Transverse colon (tissue), 4 donors: Measurements from ENCODE around the gene PNMA6E. TPM values are rescaled to one million over a fixed set of nuclear protein-coding genes. Genes with fewer than 3 reads are reported as not detected.

Experiments
- DNase-seq: peaks from one replicate; pipeline ENCODE4 v3.0.0-alpha.2; 2019
- H3K27ac ChIP-seq, 4 donors: fragments of 200-600 bp; sonication (generic); 2 replicates each; pipeline ENCODE4 v1.5.1; 2016 to 2018; ENCODE audit warnings: inconsistent platforms in 4 of 4
- H3K27me3 ChIP-seq: fragments of 200-600 bp; sonication (generic); 2 replicates; pipeline ENCODE4 v1.5.1; 2017; ENCODE audit warnings: inconsistent platforms
- H3K36me3 ChIP-seq, 4 donors: fragments of 200-600 bp; sonication (generic); 2 replicates each; pipeline ENCODE4 v1.5.1; 2017 to 2019; ENCODE audit warnings: inconsistent platforms in 4 of 4
- H3K4me1 ChIP-seq, 4 donors: fragments of 200-600 bp; sonication (generic); 2 replicates each; pipeline ENCODE4 v1.5.1; 2017 to 2020; ENCODE audit warnings: inconsistent platforms in 4 of 4
- H3K4me3 ChIP-seq, 4 donors: fragments of 200-600 bp; sonication (generic); 1 replicate in 1 of 4; 2 replicates in 3 of 4; pipeline versions ENCODE4 v1.5.1 to v1.6.1; 2017 to 2019; ENCODE audit warnings: inconsistent platforms in 4 of 4
- H3K9me3 ChIP-seq, 2 donors: fragments of 200-600 bp; sonication (generic); 2 replicates each; pipeline ENCODE4 v1.5.1; 2017 to 2019; ENCODE audit warnings: inconsistent platforms in 2 of 2
- CTCF ChIP-seq, 5 experiments: fragments of 200-600 bp in 3 of 5; fragments of 450-650 bp in 2 of 5; sonication (generic) in 3 of 5; IDR thresholded peaks; 1 replicate in 2 of 5; 2 replicates in 3 of 5; pipeline ENCODE4 v1.5.1; 2016 to 2017; ENCODE audit warnings: antibody characterized with exemption in 5 of 5, inconsistent platforms in 3 of 5, mild to moderate bottlenecking in 2 of 5, moderate library complexity in 1 of 5
- EP300 ChIP-seq: sonication (generic); formaldehyde crosslinking; IDR thresholded peaks from one replicate; pipeline ENCODE4 v1.6.1; 2017; ENCODE audit warnings: antibody characterized with exemption, low read depth
- POLR2A ChIP-seq: fragments of 450-650 bp; IDR thresholded peaks from one replicate; pipeline ENCODE4 v1.6.1; 2016; ENCODE audit warnings: antibody characterized with exemption, mild to moderate bottlenecking, moderate library complexity
- POLR2AphosphoS5 ChIP-seq, 3 donors: sonication (generic); formaldehyde crosslinking; IDR thresholded peaks; one replicate each; pipeline ENCODE4 v1.6.1; 2016; ENCODE audit warnings: antibody characterized with exemption in 3 of 3
- WGBS, 2 donors: methylation state at CpG; one replicate each; pipeline ENCODE4 v1.1.5; 2018; ENCODE audit warnings: low coverage in 1 of 2; 5-methylcytosine and 5-hydroxymethylcytosine counted together
- in situ Hi-C, 4 donors: fragments of 200-750 bp; cut with MboI; loops; one replicate each; pipeline versions ENCODE4 v1.15.0 to v1.15.1; 2017; ENCODE audit warnings: low sequenced_read_pairs in 3 of 4, low pct_ligation_motif_present in 1 of 4, low pct_unique_long_range_greater_than_20kb in 1 of 4
- intact Hi-C: fragments of 100-400 bp; cut with DNase I; formaldehyde crosslinking; loops from one replicate; pipeline ENCODE4 v1.15.1; 2023; ENCODE audit warnings: low total_unique reads
- total RNA-seq, 4 donors: library from RNA; depleted of rRNA; stranded (reverse); fragments of >200 nt; gene quantifications; one replicate each; pipeline ENCODE4 v1.1.0, GENCODE V29; 2016

PNMA6E gene
- total RNA-seq, 4 donors from 2014 or later, result not detected

GRCh38 chrX:153445856-153446635, 44.9 kb upstream of the PNMA6E start, which contains the start of gene TREX2:
Gene TREX2, minus strand, starts transcription at chrX:153446056. Its CDS starts 626 bp downstream, at chrX:153445430.
- no peak within 1 kb of the TSS for H3K27ac ChIP-seq

GRCh38 chrX:153445106-153445855, 44.1 kb upstream of the PNMA6E start:
- in situ Hi-C loops (no loop called here), intact Hi-C loops (no loop called here)
- no peak for TF ChIP-seq POLR2A
- TF ChIP-seq EP300, result no peak
- TF ChIP-seq CTCF (IDR thresholded peaks at IDR 0.05), result no peak
- 90% methylated on average over 21 of the region's 35 CpGs; no CpG with 5 or more reads in 1 of the 2 donors for WGBS, 2 donors
- DNase-seq, result no peak
- Histone ChIP-seq H3K27ac (no peak overlapping the region), H3K36me3 (no peaks in the 10 kb centered on the region), H3K27me3 (no peaks in the 10 kb centered on the region), H3K4me1 (no peaks in the 10 kb centered on the region), H3K4me3 (no peak overlapping the region), H3K9me3 (no peaks in the 10 kb centered on the region)

More at GRCh38 chrX:153445856-153446635, 44.9 kb upstream of the PNMA6E start, which contains the start of gene TREX2:
- H3K27me3 ChIP-seq, result no peaks in the 10 kb centered on the region
- in situ Hi-C loops, result no loop called here
- H3K9me3 ChIP-seq, result no peaks in the 10 kb centered on the region
- H3K4me3 ChIP-seq, result no peak within 1 kb of the TSS
- intact Hi-C loops, result no loop called here
- no peaks in the 10 kb centered on the region for H3K36me3 ChIP-seq
- DNase-seq, result no peak
- TF ChIP-seq CTCF (IDR thresholded peaks at IDR 0.05) (no peak), POLR2A (no peak), EP300 (no peak), POLR2AphosphoS5 (IDR thresholded peaks at IDR 0.05) (no peak)
- H3K4me1 ChIP-seq, result no peaks in the 10 kb centered on the region
- WGBS, 2 donors, result 88% methylated on average over 25 of the region's 30 CpGs; no CpG with 5 or more reads in 1 of the 2 donors

GRCh38 chrX:153444333-153445011, 43.3 kb upstream of the PNMA6E start:
- Histone ChIP-seq H3K4me3 (no peak overlapping the region), H3K36me3 (no peaks in the 10 kb centered on the region), H3K9me3 (no peaks in the 10 kb centered on the region), H3K4me1 (no peaks in the 10 kb centered on the region), H3K27ac (no peak overlapping the region), H3K27me3 (no peaks in the 10 kb centered on the region)
- in situ Hi-C loops, result no loop called here
- intact Hi-C loops, result no loop called here
- DNase-seq, result no peak
- 87% methylated on average over 34 of the region's 37 CpGs; no CpG with 5 or more reads in 1 of the 2 donors for WGBS, 2 donors
- TF ChIP-seq POLR2AphosphoS5 (IDR thresholded peaks at IDR 0.05) (no peak), POLR2A (no peak), EP300 (no peak), CTCF (IDR thresholded peaks at IDR 0.05) (no peak)
